Uterus (tissue), 2 donors: ENCODE measurements around the gene EPHA2.

Source experiments
- CTCF ChIP-seq, 4 experiments: fragments of 200-600 bp in 2 of 4; fragments of 450-650 bp in 2 of 4; sonication (generic) in 2 of 4; IDR thresholded peaks; one replicate each; pipeline ENCODE4 v1.5.1; 2016 to 2019; ENCODE audit warnings: antibody characterized with exemption in 4 of 4, mild to moderate bottlenecking in 2 of 4, moderate library complexity in 1 of 4
- POLR2A ChIP-seq, 2 donors: fragments of 450-650 bp; IDR thresholded peaks; one replicate each; pipeline ENCODE4 v1.6.1; 2016; ENCODE audit warnings: antibody characterized with exemption in 2 of 2, mild to moderate bottlenecking in 1 of 2, moderate library complexity in 1 of 2

GRCh38 chr1:16117936-16118335 is 37.9 kb downstream of the EPHA2 start:
- TF ChIP-seq CTCF (IDR thresholded peaks at IDR 0.05) (no peak), POLR2A (IDR thresholded peaks at IDR 0.05) (no peak)
